ENCODE results near the gene PDE8A. TPM values are rescaled to one million over a fixed set of nuclear protein-coding genes. Genes with fewer than 3 reads are reported as not detected.

The PDE8A gene
- total RNA-seq, 1 donor = 30.4 TPM

DNA sequence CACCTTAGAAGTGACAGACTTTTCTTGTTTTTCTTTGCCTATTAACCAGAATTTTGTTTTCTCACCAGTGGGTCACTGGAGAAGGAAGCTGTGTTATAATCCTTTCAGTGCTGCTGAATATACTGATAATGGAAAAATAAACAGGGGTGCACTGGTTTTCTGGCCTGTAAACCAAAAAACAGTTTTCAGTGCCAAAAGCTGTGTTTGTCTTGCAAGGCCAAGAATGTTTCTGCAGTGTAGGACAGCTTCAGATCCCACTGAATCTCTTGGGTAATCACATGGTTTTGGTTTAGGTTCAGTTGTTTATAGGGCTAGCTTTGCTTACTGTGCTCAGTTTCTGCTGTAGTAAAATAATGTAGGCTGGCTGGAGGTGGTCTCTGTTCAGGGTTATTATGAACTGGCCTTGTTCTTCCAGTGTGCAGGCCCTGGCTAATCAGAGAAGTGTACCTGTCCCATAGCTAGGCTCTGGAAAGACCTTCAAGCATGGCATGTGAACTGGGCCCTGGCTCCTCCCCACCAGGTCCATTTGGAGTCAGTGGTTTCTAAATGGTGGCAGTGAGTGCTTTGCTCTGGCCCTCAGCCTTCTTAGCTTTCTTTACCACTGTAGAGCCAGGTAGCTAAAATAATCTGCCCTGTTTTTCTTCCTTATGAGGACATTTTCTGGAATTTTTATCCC lies 18.7 kb downstream of the PDE8A start:
- no peak for DNase-seq (ENCODE audit: insufficient read length, low spot score, missing footprints)
- Histone ChIP-seq H3K4me3 (ENCODE audit: insufficient read depth, low read length) (no peak overlapping the region), H3K4me2 (ENCODE audit: insufficient read depth, low read length) (no peak overlapping the region), H3K9me3 (ENCODE audit: low read depth, low read length) (no peaks in the 10 kb centered on the region), H3K27me3 (ENCODE audit: insufficient read depth, low read length) (no peaks in the 10 kb centered on the region), H3K36me3 (ENCODE audit: insufficient read depth, low read length) (no peaks in the 10 kb centered on the region), H3K4me1 (ENCODE audit: insufficient read depth, low read length) (peaks cover 11% of the 10 kb centered on the region), H2AFZ (ENCODE audit: low read length) (no peak overlapping the region), H4K20me1 (ENCODE audit: insufficient read depth, low read length) (peaks cover 12% of the 10 kb centered on the region), H3K79me2 (ENCODE audit: insufficient read depth, low read length) (peaks cover 88% of the 10 kb centered on the region), H3K27ac (ENCODE audit: low read depth, low read length) (no peak overlapping the region)
- TF ChIP-seq, protein P1, sequence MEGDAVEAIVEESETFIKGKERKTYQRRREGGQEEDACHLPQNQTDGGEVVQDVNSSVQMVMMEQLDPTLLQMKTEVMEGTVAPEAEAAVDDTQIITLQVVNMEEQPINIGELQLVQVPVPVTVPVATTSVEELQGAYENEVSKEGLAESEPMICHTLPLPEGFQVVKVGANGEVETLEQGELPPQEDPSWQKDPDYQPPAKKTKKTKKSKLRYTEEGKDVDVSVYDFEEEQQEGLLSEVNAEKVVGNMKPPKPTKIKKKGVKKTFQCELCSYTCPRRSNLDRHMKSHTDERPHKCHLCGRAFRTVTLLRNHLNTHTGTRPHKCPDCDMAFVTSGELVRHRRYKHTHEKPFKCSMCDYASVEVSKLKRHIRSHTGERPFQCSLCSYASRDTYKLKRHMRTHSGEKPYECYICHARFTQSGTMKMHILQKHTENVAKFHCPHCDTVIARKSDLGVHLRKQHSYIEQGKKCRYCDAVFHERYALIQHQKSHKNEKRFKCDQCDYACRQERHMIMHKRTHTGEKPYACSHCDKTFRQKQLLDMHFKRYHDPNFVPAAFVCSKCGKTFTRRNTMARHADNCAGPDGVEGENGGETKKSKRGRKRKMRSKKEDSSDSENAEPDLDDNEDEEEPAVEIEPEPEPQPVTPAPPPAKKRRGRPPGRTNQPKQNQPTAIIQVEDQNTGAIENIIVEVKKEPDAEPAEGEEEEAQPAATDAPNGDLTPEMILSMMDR (IDR thresholded peaks at IDR 0.05; ENCODE audit: extremely low read depth, low read depth, low read length) = no peak

DNA sequence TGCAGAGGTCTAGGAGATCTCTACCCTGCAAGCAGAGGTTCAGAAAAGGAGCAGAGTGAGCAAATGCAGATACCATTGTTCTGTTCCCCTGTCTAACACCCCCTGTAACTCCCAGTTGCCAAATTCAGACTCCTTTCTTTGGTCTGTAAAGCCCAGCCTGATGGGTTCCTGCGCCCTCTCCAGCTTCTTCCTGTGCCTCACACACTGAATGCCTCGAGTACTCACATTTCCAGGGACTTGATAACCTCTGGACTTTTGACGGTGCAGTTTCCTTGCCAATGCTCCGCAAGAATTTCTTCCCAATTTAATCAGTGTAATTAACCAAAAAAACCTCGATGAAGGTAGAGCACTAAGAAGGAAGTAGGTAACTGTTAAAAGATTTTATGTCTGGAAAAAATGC lies 19.3 kb downstream of the PDE8A start:
- DNase-seq (ENCODE audit: insufficient read length, low spot score, missing footprints) = no peak
- H3K4me1 ChIP-seq (ENCODE audit: insufficient read depth, low read length) = peaks cover 16% of the 10 kb centered on the region
- no peak overlapping the region for H3K27ac ChIP-seq (ENCODE audit: low read depth, low read length)
- H3K4me3 ChIP-seq (ENCODE audit: insufficient read depth, low read length) = no peak overlapping the region
- H3K79me2 ChIP-seq (ENCODE audit: insufficient read depth, low read length) = peaks cover 84% of the 10 kb centered on the region
- no peaks in the 10 kb centered on the region for H3K36me3 ChIP-seq (ENCODE audit: insufficient read depth, low read length)
- TF ChIP-seq, protein P1 (IDR thresholded peaks at IDR 0.05; ENCODE audit: extremely low read depth, low read depth, low read length) = no peak
- H3K4me2 ChIP-seq (ENCODE audit: insufficient read depth, low read length) = no peak overlapping the region
- peaks cover 12% of the 10 kb centered on the region for H4K20me1 ChIP-seq (ENCODE audit: insufficient read depth, low read length)
- H3K27me3 ChIP-seq (ENCODE audit: insufficient read depth, low read length) = no peaks in the 10 kb centered on the region
- no peak overlapping the region for H2AFZ ChIP-seq (ENCODE audit: low read length)
- no peaks in the 10 kb centered on the region for H3K9me3 ChIP-seq (ENCODE audit: low read depth, low read length)

DNA sequence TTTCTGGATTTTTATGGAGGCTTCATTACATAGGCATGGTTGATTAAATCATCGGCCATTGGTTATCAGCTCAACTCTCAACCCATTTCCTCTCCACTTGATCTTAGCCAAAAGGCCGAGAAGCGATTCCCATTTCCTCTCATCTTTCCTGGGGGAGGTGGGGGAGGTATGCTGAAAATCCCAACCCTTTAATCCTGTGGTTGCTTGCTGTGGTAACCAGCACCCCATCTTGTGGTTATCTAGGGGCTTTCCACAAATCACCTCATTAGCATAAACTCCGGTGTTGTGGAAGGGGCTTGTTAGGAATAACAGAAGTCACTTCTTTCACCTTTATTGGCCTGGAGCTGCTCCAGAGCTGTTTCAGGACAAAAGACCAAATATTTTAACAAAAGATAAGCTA lies 20.9 kb downstream of the PDE8A start:
- Histone ChIP-seq H3K4me1 (ENCODE audit: insufficient read depth, low read length) (peaks cover 16% of the 10 kb centered on the region), H4K20me1 (ENCODE audit: insufficient read depth, low read length) (peaks cover 18% of the 10 kb centered on the region), H3K9me3 (ENCODE audit: low read depth, low read length) (no peaks in the 10 kb centered on the region), H3K36me3 (ENCODE audit: insufficient read depth, low read length) (no peaks in the 10 kb centered on the region), H3K27me3 (ENCODE audit: insufficient read depth, low read length) (no peaks in the 10 kb centered on the region), H3K4me2 (ENCODE audit: insufficient read depth, low read length) (no peak overlapping the region), H3K4me3 (ENCODE audit: insufficient read depth, low read length) (no peak overlapping the region), H3K79me2 (ENCODE audit: insufficient read depth, low read length) (peaks cover 84% of the 10 kb centered on the region), H2AFZ (ENCODE audit: low read length) (no peak overlapping the region), H3K27ac (ENCODE audit: low read depth, low read length) (no peak overlapping the region)
- TF ChIP-seq, protein P1 (IDR thresholded peaks at IDR 0.05; ENCODE audit: extremely low read depth, low read depth, low read length) = no peak
- DNase-seq (ENCODE audit: insufficient read length, low spot score, missing footprints) = no peak

DNA sequence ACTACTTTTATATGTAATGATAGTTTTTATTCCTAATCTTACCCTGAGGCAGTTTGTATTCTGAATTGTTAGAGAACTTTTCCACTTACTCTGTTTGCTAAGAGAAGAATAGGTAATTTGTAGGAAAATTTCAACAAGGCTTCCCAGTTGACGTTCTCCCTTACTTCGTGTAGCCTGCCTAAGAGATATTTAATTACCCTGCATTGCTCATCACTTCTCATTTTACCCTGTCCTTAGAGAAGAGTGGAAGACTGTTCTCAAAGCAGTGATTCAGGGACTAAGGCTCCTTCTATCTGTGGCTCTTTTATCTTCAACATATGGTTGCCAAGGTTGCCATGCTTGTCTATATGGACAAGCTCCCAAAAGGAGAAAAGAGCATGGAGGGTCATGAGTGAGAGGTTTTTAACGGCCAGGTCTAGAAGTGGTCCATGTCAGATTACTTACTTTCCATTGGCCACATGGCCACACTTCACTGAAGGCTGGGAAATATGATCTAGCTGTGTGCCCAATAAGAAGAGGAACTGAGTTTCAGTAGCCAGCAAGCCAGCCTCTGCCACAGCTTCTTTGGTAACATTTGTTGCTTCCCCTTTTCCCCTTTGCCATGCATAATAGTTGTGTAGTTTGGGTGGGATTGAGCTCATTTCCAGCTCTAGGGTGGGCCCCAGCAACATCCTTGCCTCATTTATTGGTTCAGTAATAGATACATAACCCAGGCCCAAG lies 22.1 kb downstream of the PDE8A start:
- peaks cover 86% of the 10 kb centered on the region for H3K79me2 ChIP-seq (ENCODE audit: insufficient read depth, low read length)

More for the DNA sequence above, 22.1 kb downstream of the PDE8A start:
- Histone ChIP-seq H3K9me3 (ENCODE audit: low read depth, low read length) (no peaks in the 10 kb centered on the region), H3K4me3 (ENCODE audit: insufficient read depth, low read length) (no peak overlapping the region), H3K27ac (ENCODE audit: low read depth, low read length) (no peak overlapping the region), H3K27me3 (ENCODE audit: insufficient read depth, low read length) (no peaks in the 10 kb centered on the region), H4K20me1 (ENCODE audit: insufficient read depth, low read length) (peaks cover 19% of the 10 kb centered on the region), H3K4me1 (ENCODE audit: insufficient read depth, low read length) (peaks cover 16% of the 10 kb centered on the region), H3K4me2 (ENCODE audit: insufficient read depth, low read length) (no peak overlapping the region), H2AFZ (ENCODE audit: low read length) (no peak overlapping the region), H3K36me3 (ENCODE audit: insufficient read depth, low read length) (no peaks in the 10 kb centered on the region)
- TF ChIP-seq, protein P1 (IDR thresholded peaks at IDR 0.05; ENCODE audit: extremely low read depth, low read depth, low read length) = no peak
- no peak for DNase-seq (ENCODE audit: insufficient read length, low spot score, missing footprints)
